OCI-LY1 (cell line): ENCODE results near the gene NFIA.

Experiments
- CTCF ChIP-seq: fragments of 200-600 bp; sonication (generic), shearing (Covaris generic); IDR thresholded peaks from 2 replicates; pipeline ENCODE4 v1.5.1; 2017; ENCODE audit warnings: mild to moderate bottlenecking, antibody characterized with exemption, low read length, moderate library complexity, mixed read lengths
- EZH2 ChIP-seq: fragments of 200-600 bp; sonication (generic), shearing (Covaris generic); IDR thresholded peaks from 2 replicates; pipeline ENCODE4 v1.8.0; 2017; ENCODE audit warnings: borderline replicate concordance, mixed run types, mild to moderate bottlenecking, antibody characterized with exemption, low read length, moderate library complexity, mixed read lengths

- TF ChIP-seq CTCF (no peak), EZH2 (no peak)
Observed at GRCh38 chr1:61297887-61298286, 215.5 kb downstream of the NFIA start.
